ENCODE measurements around the gene GRB10. TPM values are rescaled to one million over a fixed set of nuclear protein-coding genes. Genes with fewer than 3 reads are reported as not detected.

Gene GRB10
- total and polyA plus RNA-seq, 2 donors, result 42.3 to 44.3 TPM

DNA sequence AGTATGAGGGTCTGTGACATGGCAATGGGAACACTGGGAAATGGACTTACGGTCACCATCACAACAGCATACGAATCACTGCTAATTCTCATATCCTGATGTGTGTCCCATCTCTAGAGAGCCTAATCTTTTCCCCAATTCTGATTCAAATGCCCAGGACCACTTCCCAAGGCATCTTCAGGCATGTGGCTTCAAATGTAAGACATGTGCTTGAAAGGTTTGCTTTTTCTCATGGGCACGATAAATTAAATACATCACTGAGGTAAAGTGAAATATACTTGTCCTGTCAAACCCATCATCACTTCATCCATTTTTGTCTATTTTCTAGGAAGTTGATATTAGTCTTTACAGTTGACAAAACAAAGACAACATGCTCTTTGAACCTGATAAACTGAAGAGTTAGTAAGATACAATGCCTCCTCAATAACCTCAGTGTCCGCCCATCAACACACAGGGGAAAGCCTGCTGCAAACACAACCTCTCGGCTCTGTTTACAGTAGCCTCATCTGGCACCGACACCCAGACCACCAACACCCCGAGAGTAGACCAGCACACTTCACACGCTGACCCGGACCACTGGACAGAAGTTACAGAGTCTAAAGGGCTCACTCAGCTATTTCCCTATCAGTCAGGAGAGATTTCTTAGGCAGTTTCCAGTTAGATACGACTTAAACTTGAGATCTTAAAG, 24.8 kb downstream of the GRB10 start:
- Histone ChIP-seq H3K4me1 (ENCODE audit: insufficient read depth) (peaks cover 2% of the 10 kb centered on the region), H3K36me3 (ENCODE audit: insufficient read depth) (no peaks in the 10 kb centered on the region), H3K4me3 (ENCODE audit: low read depth, low read length) (no peak overlapping the region), H3K27ac (ENCODE audit: low read depth) (no peak overlapping the region)
- WGBS, result 60% methylated on average over 10 of the region's 10 CpGs
- no peak for DNase-seq (ENCODE audit: extremely low spot score)

DNA sequence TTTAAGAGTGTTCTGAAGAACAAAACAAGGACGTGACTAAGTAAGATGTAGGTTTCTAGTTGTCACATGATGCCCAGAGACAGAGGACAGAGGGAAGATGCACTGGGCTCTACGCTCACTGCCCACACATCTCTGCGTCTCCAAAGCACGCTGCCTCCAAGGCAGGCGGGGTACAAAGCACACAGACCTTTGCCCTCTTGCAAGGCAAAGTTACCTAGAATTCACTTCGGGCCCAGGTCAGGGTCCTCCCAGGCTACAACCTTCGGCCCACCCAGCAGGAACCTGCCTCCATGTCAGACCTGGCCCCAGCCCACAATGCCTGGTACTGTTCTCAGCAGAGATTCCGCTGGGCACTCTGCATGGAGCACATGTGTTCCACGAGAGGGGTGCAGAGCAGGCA, 26.5 kb downstream of the GRB10 start:
- Histone ChIP-seq H3K36me3 (ENCODE audit: insufficient read depth) (no peaks in the 10 kb centered on the region), H3K4me3 (ENCODE audit: low read depth, low read length) (no peak overlapping the region), H3K27ac (ENCODE audit: low read depth) (no peak overlapping the region), H3K4me1 (ENCODE audit: insufficient read depth) (peaks cover 2% of the 10 kb centered on the region)
- 90% methylated on average over 9 of the region's 9 CpGs for WGBS
- no peak for DNase-seq (ENCODE audit: extremely low spot score)

DNA sequence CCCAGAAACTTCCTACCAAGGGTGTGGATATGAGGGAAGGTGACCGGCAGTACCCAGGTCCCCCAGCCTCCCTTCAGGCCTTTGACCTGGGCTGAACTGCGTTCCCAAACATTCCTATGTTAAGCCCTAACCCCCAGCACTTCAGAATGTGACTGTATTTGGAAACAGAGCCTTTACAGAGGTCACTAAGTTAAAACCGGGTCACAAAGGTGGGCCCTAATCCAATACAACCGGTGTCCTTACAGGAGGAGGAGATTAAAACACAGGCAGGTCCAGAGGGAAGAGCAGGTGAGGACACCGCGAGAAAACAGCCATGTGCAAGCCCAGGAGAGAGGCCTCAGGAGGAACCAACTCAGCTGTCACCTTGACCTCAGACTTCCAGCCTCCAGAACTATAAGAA, 28.0 kb downstream of the GRB10 start:
- no peak for DNase-seq (ENCODE audit: extremely low spot score)
- Histone ChIP-seq H3K4me1 (ENCODE audit: insufficient read depth) (peaks cover 2% of the 10 kb centered on the region), H3K27ac (ENCODE audit: low read depth) (no peak overlapping the region), H3K36me3 (ENCODE audit: insufficient read depth) (no peaks in the 10 kb centered on the region), H3K4me3 (ENCODE audit: low read depth, low read length) (no peak overlapping the region)
- WGBS, result 66% methylated on average over 6 of the region's 6 CpGs

DNA sequence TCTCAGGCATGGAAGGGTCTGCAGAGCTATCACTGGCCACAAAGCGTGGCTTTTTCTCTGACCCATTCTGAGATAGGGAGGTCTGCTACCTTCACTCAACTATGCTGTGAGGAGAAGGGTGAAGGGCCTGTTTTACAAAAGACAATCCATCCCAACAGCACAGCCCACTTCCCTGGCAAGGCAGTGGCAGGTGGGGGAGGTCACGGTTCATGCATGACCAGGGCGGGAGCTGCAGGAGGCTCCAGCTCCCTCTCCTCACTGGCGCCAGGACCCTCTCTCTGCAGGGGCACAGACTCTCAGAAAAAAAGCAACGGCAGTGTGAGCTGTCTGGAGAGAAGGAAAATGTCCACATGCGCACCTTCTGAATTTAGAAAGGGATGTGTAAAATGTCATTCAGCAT, 28.5 kb downstream of the GRB10 start:
- DNase-seq (ENCODE audit: extremely low spot score), result no peak
- H3K27ac ChIP-seq (ENCODE audit: low read depth), result no peak overlapping the region
- no peaks in the 10 kb centered on the region for H3K36me3 ChIP-seq (ENCODE audit: insufficient read depth)
- peaks cover 2% of the 10 kb centered on the region for H3K4me1 ChIP-seq (ENCODE audit: insufficient read depth)
- no peak overlapping the region for H3K4me3 ChIP-seq (ENCODE audit: low read depth, low read length)
- 87% methylated on average over 6 of the region's 6 CpGs for WGBS

DNA sequence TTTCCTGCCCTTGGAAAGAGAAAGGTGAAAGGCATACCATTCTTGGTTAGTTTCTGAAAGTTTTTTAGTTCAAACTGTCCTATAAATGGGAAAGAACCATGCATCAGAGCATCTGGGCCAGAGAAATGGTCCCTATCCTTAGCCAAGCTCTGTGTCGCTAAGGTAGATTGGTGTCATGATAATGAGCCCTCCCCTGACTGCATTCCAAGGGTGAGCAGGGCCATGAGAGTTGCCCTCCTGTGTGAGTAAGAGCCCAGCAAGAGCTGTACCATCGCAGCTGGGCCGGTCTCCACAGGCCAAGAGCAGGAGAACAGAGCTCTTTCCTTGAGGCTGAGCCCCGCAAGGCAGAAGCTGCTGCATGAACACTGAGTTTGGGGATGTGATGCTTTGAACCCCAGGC, 30.3 kb downstream of the GRB10 start:
- DNase-seq (ENCODE audit: extremely low spot score), result no peak
- H3K27ac ChIP-seq (ENCODE audit: low read depth), result no peak overlapping the region
- H3K4me1 ChIP-seq (ENCODE audit: insufficient read depth), result no peaks in the 10 kb centered on the region
- WGBS, result 96% methylated on average over 4 of the region's 4 CpGs
- no peaks in the 10 kb centered on the region for H3K36me3 ChIP-seq (ENCODE audit: insufficient read depth)
- H3K4me3 ChIP-seq (ENCODE audit: low read depth, low read length), result no peak overlapping the region

DNA sequence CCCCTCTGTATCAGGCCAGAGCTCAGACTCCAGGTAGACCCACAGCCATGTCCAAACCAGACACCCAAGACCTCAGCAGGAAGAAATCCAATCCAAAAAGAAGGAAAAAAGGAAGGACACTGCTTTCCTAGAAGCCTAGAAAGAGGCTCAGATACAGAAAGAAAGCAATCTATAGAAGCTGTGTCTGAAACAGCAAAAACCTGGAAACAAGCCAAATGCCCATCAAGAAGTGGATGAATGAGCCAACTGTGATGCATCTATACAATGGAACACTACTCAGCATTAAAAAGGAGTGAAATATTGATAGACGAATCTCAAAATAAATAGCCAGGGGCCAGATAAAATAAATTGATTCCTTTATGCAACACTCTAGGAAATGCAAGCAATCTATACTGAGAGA, 31.6 kb downstream of the GRB10 start:
- DNase-seq (ENCODE audit: extremely low spot score), result no peak
- WGBS, result 85% methylated on average over 1 of the region's 1 CpG
- Histone ChIP-seq H3K27ac (ENCODE audit: low read depth) (no peak overlapping the region), H3K4me1 (ENCODE audit: insufficient read depth) (no peaks in the 10 kb centered on the region), H3K4me3 (ENCODE audit: low read depth, low read length) (no peak overlapping the region), H3K36me3 (ENCODE audit: insufficient read depth) (no peaks in the 10 kb centered on the region)

DNA sequence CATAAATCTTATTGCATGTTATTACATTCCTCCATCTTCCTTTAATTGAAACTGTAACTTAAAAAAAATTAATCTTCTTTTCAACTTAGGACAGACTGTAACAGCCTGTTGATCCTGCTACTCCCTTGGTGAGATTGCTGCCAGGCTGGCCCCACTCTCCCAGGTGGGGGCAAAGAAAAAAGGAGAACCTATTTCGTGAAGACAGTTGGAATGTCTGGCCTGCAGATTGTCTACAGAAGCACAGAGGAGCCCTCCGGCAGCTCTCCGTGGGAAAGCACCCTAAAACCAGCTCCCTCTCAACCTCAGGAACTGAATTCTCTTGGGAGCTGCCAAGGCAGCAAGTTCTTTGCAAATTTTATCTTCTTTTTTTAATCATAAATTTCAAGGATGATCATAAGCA, 32.8 kb downstream of the GRB10 start:
- no peak overlapping the region for H3K27ac ChIP-seq (ENCODE audit: low read depth)
- H3K4me1 ChIP-seq (ENCODE audit: insufficient read depth), result no peaks in the 10 kb centered on the region
- no peak overlapping the region for H3K4me3 ChIP-seq (ENCODE audit: low read depth, low read length)
- WGBS, result 62% methylated on average over 3 of the region's 3 CpGs
- DNase-seq (ENCODE audit: extremely low spot score), result no peak
- no peaks in the 10 kb centered on the region for H3K36me3 ChIP-seq (ENCODE audit: insufficient read depth)

DNA sequence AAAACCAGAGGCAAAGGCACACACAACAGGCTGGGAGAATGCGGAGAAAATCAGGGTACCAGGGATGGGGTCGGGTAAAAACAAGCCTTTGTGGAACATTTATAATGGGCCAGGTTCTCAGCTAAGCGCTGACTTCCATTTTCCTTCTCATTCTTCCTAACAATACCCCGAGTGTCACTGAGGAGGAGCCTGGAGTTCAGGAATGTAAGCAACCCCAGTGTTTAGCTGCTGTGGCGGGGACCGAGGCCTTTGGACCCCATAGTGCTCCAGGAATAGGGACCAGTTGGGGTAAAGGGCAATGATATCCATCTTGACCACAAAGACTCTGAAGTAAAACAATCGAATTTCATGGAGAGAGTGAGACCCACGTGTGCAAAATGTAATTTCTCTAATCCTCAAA, 34.2 kb downstream of the GRB10 start:
- WGBS, result 94% methylated on average over 8 of the region's 8 CpGs
- H3K4me3 ChIP-seq (ENCODE audit: low read depth, low read length), result no peak overlapping the region
- H3K27ac ChIP-seq (ENCODE audit: low read depth), result no peak overlapping the region
- no peak for DNase-seq (ENCODE audit: extremely low spot score)
- H3K4me1 ChIP-seq (ENCODE audit: insufficient read depth), result no peaks in the 10 kb centered on the region
- H3K36me3 ChIP-seq (ENCODE audit: insufficient read depth), result no peaks in the 10 kb centered on the region

DNA sequence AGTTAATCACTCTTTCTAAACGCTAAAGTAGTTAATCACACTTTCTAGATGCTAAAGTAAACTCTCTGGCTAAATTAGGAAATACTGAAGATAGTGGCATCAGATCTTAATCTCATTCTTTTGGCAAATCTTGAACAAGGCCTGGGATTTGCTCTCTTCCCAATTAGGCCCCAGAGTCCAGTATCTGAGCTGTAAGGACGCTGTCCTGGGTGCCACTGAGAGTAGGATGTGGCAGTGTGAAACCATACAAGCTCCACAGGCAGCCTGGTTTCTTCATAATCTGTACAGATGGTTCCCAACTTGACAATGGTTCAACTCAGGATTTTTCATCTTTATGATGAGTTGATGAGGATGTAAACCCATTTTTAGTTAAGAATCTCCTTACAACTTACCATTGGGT, 36.9 kb downstream of the GRB10 start:
- no peak for DNase-seq (ENCODE audit: extremely low spot score)
- no peaks in the 10 kb centered on the region for H3K36me3 ChIP-seq (ENCODE audit: insufficient read depth)
- peaks cover 2% of the 10 kb centered on the region for H3K4me1 ChIP-seq (ENCODE audit: insufficient read depth)
- H3K4me3 ChIP-seq (ENCODE audit: low read depth, low read length), result no peak overlapping the region
- H3K27ac ChIP-seq (ENCODE audit: low read depth), result no peak overlapping the region
- WGBS, result 50% methylated on average over 2 of the region's 2 CpGs

DNA sequence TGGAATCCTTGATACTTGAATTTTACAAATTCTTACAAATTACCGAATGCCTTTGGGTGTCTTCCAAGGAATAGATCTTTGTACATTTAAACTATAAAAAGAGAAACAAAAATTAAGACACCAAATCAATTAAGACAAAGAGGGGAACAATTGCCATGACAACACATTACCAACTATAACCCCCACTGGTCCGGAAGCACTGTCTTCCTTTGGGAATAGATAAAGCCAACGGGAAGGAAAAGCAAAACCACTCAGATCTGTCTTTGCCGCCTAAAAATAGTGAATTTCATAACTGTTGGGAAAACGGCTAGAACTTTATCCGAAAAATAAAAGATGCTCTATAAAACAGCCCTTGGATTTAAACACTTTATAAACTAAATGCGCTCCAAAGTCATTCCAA, 37.4 kb downstream of the GRB10 start:
- no peak overlapping the region for H3K27ac ChIP-seq (ENCODE audit: low read depth)
- no peak overlapping the region for H3K4me3 ChIP-seq (ENCODE audit: low read depth, low read length)
- H3K36me3 ChIP-seq (ENCODE audit: insufficient read depth), result no peaks in the 10 kb centered on the region
- no peak for DNase-seq (ENCODE audit: extremely low spot score)
- 63% methylated on average over 7 of the region's 7 CpGs for WGBS
- H3K4me1 ChIP-seq (ENCODE audit: insufficient read depth), result peaks cover 2% of the 10 kb centered on the region

DNA sequence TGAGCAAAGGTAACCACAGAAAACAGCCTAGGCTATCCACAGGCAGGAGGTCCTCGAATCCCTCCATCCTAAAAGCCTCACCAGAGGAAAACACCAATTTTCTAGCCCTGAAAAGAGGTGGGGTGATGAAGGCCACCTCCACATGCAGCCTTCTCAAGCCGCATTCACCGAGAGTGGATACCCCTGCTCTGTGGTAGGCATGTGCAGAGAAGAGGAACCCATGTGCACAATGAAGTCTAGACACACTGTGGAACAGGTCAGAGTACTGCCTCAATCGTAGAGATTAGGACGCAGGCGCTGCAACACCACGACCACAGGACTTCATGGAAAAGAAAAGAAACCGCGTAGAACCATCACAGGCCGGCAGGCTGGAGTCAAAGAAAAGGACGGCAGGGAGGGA, 38.8 kb downstream of the GRB10 start:
- H3K36me3 ChIP-seq (ENCODE audit: insufficient read depth), result no peaks in the 10 kb centered on the region
- peaks cover 2% of the 10 kb centered on the region for H3K4me1 ChIP-seq (ENCODE audit: insufficient read depth)
- DNase-seq (ENCODE audit: extremely low spot score), result no peak
- no peak overlapping the region for H3K4me3 ChIP-seq (ENCODE audit: low read depth, low read length)
- 92% methylated on average over 11 of the region's 11 CpGs for WGBS
- no peak overlapping the region for H3K27ac ChIP-seq (ENCODE audit: low read depth)

DNA sequence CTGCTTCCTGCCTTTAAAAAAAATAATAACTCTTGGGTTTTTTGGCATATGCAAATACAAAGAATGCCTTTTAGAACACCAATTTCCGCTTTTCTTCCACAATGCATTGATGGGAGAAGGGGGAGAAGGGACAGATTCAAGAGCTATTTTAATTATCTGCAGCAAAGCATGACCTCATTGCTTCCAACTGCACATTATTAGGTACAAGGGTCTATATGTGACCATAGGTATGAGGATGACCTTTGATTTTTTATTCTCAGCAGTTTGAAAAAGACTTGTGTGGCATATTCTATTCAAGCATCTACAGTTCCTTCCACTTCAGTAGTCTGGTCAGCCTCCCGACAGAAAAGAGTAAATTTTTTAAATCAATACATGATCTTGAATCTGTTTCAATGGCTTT, 39.7 kb downstream of the GRB10 start:
- no peak overlapping the region for H3K27ac ChIP-seq (ENCODE audit: low read depth)
- 90% methylated on average over 2 of the region's 2 CpGs for WGBS
- H3K4me1 ChIP-seq (ENCODE audit: insufficient read depth), result peaks cover 2% of the 10 kb centered on the region
- no peaks in the 10 kb centered on the region for H3K36me3 ChIP-seq (ENCODE audit: insufficient read depth)
- no peak for DNase-seq (ENCODE audit: extremely low spot score)
- H3K4me3 ChIP-seq (ENCODE audit: low read depth, low read length), result no peak overlapping the region

DNA sequence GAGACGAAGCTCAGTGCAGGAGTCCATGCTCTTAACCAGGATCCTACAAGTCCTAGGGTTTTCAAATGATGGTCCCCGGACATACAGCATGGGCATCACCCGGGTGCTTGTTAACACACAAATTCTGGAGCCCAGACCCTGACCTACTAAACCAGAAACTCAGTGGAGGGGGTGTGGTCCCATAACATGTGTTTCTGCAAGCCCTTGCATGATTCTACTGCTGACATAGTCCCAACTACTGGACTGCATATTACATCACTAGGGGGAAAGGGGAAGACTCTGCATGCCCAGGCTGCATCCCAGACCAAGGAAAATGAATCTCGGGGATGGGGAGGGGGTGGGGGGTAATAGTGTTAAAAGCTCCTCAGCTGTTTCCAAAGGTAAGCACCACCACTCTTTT, 40.3 kb downstream of the GRB10 start:
- Histone ChIP-seq H3K4me1 (ENCODE audit: insufficient read depth) (peaks cover 2% of the 10 kb centered on the region), H3K36me3 (ENCODE audit: insufficient read depth) (no peaks in the 10 kb centered on the region), H3K4me3 (ENCODE audit: low read depth, low read length) (no peak overlapping the region), H3K27ac (ENCODE audit: low read depth) (no peak overlapping the region)
- no peak for DNase-seq (ENCODE audit: extremely low spot score)
- 86% methylated on average over 4 of the region's 4 CpGs for WGBS

DNA sequence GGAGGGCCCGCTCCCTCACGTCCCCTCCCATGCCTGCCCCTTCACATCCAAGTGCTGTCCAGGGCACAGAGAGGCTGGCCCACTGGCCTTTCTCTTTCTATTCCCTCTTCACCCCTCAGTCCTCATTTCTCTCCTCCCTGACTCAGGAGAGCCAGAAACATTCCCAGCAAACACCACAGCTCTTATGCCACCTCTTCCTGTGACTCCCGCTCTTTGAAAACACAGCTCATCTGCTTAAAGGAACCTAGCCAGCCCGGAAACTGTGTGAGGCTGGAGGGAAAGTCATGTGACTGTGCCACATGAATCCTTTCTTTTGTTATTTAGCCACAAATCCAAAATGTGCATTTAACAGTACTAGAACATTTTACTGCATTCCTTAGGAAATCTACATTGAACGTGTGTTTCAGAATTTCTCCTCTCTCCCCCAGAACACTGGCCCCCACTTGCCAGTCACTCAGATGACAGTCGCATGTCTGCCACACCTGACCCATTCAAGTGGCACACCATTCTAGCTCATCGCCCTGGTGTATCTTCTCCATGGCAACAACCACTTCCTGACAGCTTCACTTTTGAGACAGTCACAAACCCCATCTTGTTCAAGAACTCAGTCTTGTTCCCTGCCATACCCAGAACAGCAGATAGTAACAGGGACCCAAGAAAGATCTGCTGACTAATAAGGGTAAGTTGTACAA, 42.8 kb downstream of the GRB10 start:
- Histone ChIP-seq H3K4me3 (ENCODE audit: low read depth, low read length) (no peak overlapping the region), H3K27ac (ENCODE audit: low read depth) (no peak overlapping the region), H3K36me3 (ENCODE audit: insufficient read depth) (no peaks in the 10 kb centered on the region), H3K4me1 (ENCODE audit: insufficient read depth) (peaks cover 2% of the 10 kb centered on the region)
- no peak for DNase-seq (ENCODE audit: extremely low spot score)
- WGBS, result 80% methylated on average over 7 of the region's 7 CpGs

Measured in urinary bladder (tissue), 4 donors.